Urinary bladder (tissue), 4 donors: ENCODE data around the gene F10. TPM values are rescaled to one million over a fixed set of nuclear protein-coding genes. Genes with fewer than 3 reads are reported as not detected.

Experiments
- DNase-seq: peaks from one replicate; pipeline ENCODE4 v3.0.0-alpha.2; 2015; ENCODE audit errors: extremely low spot score
- H3K27ac ChIP-seq: one replicate; pipeline ENCODE4 v1.5.1; 2013; ENCODE audit warnings: low read depth, mild to moderate bottlenecking, moderate library complexity
- H3K36me3 ChIP-seq: one replicate; pipeline ENCODE4 v1.6.1; 2013; ENCODE audit warnings: mild to moderate bottlenecking, moderate library complexity; ENCODE audit not compliant: insufficient read depth
- H3K4me1 ChIP-seq: one replicate; pipeline ENCODE4 v1.6.1; 2013; ENCODE audit warnings: mild to moderate bottlenecking, moderate library complexity; ENCODE audit not compliant: insufficient read depth
- H3K4me3 ChIP-seq: one replicate; pipeline ENCODE4 v1.5.1; 2013; ENCODE audit warnings: low read depth, low read length
- WGBS: extraction: QIAGEN DNeasy Blood & Tissue Kit; methylation state at CpG from one replicate; pipeline ENCODE4 v1.1.7; 2013; 5-methylcytosine and 5-hydroxymethylcytosine counted together
- polyA plus RNA-seq: library from polyadenylated mRNA; stranded (reverse); fragments of 200-250 nt; gene quantifications from one replicate; pipeline ENCODE4 v1.2.3, GENCODE V29; 2013
- total RNA-seq: library from RNA; depleted of rRNA; stranded (reverse); fragments of >200 nt; gene quantifications from one replicate; pipeline ENCODE4 v1.2.3, GENCODE V29; 2014
- donor health status: healthy with polysubstance abuse.
- donor health status: healthy.

F10 gene
- total and polyA plus RNA-seq, 2 donors = 26.7 to 27.6 TPM

DNA sequence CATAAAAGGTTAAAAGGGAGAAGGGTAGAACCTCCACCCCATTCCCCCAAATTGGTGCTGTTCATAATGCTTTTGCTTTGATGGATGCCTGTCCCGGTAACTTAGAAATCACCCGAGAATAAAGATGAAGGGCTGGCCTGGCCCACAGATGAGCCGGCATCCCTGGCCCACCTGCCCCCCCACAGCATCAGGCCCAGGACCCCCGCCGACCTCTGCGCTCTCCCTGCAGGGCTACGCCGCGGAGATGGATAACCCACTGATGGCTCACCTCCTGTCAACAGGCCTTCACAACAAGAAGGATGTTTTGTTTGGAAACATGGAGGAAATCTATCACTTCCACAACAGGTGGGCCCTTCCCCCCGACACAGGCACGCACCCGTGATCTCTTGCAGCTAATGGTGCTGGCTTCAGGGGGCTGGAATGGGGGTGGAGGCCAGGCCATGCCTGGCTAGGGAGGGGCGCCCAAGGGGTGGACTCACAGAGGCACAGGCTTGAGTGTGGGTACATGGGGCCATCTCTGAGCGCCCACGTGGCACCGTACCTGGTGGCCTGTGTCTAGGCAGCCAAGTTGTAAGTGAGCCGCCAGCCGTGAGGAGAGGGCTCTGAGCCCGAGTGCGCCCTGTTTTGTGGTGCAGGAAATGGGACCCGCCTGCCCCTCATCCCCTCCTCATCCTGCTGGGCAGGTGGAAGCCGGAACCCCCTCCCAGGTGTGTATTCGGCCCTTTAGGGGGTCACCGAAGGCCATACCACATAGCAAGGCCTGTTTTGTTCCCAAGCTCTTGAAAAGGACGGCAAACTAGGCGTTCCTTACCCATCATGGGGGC lies 40.2 kb upstream of the F10 start:
- no peaks in the 10 kb centered on the region for H3K36me3 ChIP-seq
- 87% methylated on average over 26 of the region's 26 CpGs for WGBS
- no peak for DNase-seq
- no peak overlapping the region for H3K4me3 ChIP-seq
- no peaks in the 10 kb centered on the region for H3K4me1 ChIP-seq
- H3K27ac ChIP-seq = no peak overlapping the region

DNA sequence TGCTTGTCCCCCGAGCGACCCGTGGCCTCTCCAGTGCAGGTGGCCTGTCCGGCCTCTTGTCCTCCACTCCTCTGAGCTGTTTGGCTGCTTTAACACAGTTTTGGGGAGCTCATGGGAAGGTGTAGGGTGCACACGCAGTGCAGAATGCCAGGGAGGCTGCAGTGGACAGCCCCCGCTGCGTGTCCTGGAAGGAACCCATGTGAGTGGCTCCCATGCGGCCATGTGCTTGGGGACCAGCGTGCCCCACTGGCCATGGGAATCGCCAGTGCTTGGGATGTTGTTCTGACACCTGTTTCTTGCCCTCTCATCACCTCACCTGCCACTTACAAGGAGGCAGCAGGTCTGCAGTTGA lies 39.6 kb upstream of the F10 start:
- H3K36me3 ChIP-seq = no peaks in the 10 kb centered on the region
- H3K4me1 ChIP-seq = no peaks in the 10 kb centered on the region
- no peak overlapping the region for H3K27ac ChIP-seq
- no peak for DNase-seq
- WGBS = 89% methylated on average over 10 of the region's 10 CpGs
- no peak overlapping the region for H3K4me3 ChIP-seq

DNA sequence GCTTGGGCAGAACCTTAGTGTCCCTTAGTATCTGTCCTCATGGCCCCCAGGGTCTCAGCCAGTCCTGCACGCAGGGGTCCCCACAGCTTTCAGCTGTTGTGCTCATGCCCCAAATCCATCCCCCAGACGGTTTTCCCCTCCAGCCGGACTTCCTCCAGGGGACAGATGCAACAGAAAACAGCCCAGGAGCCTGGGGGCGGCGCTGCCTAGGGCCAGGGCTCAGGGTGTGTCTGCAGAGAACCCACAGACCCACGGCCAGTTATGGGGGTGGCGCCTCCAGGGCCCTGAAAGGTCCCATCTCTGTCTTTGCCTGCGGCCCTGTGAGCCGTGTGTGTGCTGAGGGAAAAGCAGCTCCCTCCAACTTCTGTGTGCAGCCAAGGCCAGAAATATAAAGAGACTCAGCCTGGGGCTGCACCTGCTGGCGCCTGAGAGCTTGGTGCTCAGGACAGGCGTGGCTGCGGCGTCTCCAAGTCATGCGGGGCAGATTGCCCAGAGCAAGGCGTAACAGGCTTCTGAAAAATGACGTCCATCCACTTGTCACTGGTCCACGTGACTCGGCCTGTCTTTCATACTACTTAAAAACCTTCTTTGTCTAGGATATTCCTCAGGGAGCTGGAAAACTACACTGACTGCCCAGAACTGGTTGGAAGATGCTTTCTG lies 39.1 kb upstream of the F10 start:
- Histone ChIP-seq H3K4me3 (no peak overlapping the region), H3K4me1 (no peaks in the 10 kb centered on the region), H3K36me3 (no peaks in the 10 kb centered on the region), H3K27ac (no peak overlapping the region)
- 71% methylated on average over 18 of the region's 18 CpGs for WGBS
- no peak for DNase-seq

DNA sequence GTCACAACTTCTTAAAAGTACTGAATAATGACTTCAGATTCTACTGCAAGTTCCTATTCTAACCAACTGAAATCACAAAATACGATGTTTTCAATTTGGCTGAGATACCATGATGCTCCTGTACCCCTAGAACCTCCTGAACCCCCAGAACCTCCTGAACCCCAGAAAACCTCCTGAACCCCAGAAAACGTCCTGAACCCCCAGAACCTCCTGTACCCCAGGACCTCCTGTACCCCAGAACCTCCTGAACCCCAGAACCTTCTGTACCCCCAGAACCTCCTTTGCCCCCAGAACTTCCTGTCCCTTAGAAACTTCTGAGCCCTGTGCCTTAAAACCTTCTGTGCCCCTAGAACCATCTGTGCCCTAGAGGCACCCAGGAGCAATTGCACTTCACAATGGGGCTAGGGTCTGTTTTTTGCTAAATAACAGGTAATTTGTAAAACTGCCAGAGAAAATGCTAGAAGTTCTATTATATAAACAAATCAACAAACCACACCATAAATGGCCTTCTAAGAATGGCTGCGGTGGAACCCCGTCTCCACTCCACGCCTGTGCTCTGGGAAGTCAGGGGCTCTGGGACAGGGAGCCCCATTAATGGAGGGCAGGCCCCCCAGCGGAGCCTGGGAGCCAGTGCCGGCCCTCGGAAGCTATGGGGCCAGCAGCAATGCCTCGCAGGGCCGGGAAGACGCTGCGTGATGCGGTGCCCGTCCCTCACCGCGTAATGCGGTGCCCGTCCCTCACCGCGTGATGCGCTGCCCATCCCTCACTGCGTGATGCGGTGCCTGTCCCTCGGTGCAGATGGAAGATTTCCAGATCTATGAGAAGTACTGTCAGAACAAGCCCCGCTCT lies 38.3 kb upstream of the F10 start:
- 87% methylated on average over 25 of the region's 25 CpGs for WGBS
- H3K4me3 ChIP-seq = no peak overlapping the region
- no peak for DNase-seq
- H3K4me1 ChIP-seq = no peaks in the 10 kb centered on the region
- no peaks in the 10 kb centered on the region for H3K36me3 ChIP-seq
- H3K27ac ChIP-seq = no peak overlapping the region

DNA sequence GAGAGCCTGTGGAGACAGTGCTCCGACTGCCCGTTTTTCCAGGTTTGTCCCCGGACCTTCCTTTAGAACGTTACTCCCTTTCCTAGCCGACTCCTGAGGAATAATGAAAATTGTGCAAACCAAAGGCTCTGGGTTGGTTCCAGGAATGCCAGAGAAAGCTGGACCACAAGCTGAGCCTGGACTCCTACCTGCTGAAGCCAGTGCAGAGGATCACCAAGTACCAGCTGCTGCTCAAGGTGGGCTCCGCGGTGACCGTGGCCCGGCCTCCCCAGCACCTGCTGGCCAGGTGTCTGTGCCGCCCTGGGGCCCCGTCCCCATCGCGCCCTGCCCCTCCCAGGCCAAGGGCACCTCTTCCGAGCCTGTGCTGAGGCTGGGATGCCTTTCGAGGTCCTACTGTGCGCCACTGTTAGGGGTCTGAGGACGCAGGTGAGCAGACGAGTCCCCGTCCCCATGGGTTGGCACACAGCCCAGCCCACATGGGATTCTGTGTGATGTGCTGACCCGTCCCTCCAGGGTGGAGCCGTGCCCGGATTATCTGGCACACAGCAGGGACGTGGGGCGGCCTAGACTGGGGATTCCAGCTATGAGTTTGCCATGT lies 37.6 kb upstream of the F10 start:
- no peak overlapping the region for H3K4me3 ChIP-seq
- H3K36me3 ChIP-seq = no peaks in the 10 kb centered on the region
- DNase-seq = no peak
- no peaks in the 10 kb centered on the region for H3K4me1 ChIP-seq
- no peak overlapping the region for H3K27ac ChIP-seq
- WGBS = 86% methylated on average over 24 of the region's 24 CpGs

DNA sequence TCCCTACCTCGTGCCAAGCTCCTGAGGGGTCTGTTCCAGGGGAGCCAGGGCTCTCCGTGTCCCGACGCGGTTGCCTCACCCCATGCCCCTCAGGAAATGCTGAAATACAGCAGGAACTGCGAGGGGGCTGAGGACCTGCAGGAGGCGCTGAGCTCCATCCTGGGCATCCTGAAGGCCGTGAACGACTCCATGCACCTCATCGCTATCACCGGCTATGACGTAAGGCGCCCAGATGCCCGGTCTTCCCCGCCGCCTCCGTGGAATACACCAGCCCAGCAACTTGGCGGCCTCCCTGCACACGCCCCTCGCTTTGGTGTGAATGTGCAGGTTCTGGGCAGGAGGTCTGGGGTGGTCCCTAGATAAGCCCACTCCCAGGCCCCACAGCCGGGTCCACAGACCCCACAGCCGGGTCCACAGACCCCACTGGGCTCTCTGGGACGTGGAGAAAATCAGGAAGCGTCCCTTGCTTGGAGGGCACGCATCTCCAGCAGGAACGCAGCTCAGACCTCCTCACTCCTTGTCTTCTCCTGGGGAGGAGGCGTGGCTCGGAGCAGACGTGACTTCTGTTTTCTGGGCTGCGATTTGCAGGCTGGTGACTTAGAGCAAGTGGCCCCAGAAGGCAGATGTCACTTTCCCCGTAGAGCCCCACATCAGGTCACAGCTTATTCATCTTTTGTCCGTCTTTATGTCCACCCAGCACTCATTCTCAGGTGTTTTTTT lies 36.4 kb upstream of the F10 start:
- Histone ChIP-seq H3K4me3 (no peak overlapping the region), H3K4me1 (no peaks in the 10 kb centered on the region), H3K36me3 (no peaks in the 10 kb centered on the region), H3K27ac (no peak overlapping the region)
- no peak for DNase-seq
- WGBS = 78% methylated on average over 32 of the region's 32 CpGs

DNA sequence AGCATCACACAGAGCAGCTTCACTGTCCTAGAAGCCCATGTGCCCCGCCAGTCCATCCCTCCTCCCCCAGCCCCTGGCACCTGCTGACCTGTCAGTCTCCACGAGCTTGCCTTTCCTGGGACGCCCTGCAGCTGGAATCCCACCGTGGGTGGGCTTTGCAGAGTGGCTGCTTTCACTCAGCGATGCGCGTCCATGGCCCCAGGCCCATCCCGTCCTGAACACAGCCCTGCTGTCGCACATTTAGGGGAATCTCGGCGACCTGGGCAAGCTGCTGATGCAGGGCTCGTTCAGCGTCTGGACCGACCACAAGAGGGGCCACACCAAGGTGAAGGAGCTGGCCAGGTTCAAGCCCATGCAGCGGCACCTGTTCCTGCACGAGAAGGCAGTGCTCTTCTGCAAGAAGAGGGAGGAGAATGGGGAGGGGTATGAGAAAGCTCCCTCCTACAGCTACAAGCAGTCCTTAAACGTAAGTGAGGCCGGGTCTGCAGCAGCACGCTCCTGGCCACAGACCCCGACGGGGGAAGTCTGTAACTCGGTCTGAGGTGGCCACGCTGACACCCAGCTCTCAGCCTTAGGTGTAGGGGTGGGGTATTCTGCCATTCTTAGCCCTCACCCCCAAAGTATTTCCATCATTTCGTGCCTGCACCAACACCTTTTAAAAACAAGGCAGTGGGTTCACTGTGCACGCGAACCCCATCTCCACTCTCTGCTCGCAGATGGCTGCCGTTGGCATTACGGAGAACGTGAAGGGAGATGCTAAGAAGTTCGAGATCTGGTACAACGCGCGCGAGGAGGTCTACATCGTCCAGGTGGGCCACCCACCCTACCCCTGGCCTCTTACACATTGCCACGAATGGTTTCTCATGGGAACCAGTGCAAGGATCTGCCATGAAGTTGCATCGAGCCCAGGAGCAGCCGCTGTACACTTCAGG lies 35.3 kb upstream of the F10 start:
- no peak for DNase-seq

DNA sequence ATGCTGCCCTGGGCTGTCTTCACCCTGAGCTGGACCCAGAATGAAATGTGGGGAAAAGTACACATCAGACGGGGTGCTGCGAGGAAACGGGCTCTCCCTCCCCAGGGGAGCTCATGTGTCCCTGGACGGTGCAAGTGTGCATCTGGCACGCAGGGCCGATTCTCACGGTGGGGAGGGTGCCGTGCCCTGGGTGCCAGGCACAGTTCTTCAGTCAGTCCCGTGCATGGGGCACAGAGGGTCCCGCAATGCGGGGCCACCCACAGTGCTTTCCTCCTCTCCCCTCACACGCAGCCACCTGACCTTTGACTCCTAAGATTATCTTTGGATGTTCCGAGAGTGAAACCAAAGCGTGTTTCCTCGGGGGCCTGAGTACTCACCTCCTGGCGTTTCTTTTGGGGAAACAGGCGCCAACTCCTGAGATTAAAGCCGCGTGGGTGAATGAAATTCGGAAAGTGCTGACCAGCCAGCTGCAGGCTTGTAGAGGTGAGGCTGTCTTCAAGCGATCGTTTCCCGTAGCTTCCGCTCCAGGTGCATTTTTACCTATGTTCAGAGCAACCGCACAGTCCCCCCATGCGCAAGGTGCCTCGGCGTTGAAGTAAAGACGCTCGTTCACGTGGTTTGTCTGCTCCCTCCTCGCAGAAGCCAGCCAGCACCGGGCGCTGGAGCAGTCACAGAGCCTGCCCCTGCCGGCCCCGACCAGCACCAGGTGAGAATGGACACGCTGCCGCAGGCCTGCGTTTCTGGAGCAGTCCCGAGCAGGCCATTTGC lies 34.5 kb upstream of the F10 start:
- no peak overlapping the region for H3K4me3 ChIP-seq
- no peaks in the 10 kb centered on the region for H3K36me3 ChIP-seq
- no peak for DNase-seq
- 88% methylated on average over 40 of the region's 40 CpGs for WGBS
- H3K4me1 ChIP-seq = no peaks in the 10 kb centered on the region
- H3K27ac ChIP-seq = no peak overlapping the region

More for the DNA sequence above, 35.3 kb upstream of the F10 start:
- Histone ChIP-seq H3K4me3 (no peak overlapping the region), H3K36me3 (no peaks in the 10 kb centered on the region), H3K4me1 (no peaks in the 10 kb centered on the region), H3K27ac (no peak overlapping the region)
- 89% methylated on average over 39 of the region's 39 CpGs for WGBS

DNA sequence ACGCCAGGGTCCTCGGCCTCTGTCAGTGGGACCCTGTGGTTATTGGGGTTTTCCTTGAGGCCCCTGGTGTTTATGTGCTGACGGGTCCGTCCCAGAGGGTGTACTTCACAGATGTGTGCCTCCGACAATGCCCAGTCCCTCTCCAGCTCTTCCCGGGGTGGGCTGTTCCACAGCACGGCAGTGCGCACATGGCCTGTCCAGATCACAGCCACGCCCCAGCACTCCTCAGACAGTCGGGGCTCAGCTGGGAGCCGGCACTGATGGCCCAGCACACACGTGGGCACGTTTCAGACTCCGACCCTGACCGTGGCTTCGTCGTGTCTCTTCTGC lies 33.9 kb upstream of the F10 start:
- H3K4me3 ChIP-seq = no peak overlapping the region
- H3K27ac ChIP-seq = no peak overlapping the region
- H3K4me1 ChIP-seq = no peaks in the 10 kb centered on the region
- no peak for DNase-seq
- H3K36me3 ChIP-seq = no peaks in the 10 kb centered on the region
- 85% methylated on average over 17 of the region's 17 CpGs for whole genome bisulfite sequencing

DNA sequence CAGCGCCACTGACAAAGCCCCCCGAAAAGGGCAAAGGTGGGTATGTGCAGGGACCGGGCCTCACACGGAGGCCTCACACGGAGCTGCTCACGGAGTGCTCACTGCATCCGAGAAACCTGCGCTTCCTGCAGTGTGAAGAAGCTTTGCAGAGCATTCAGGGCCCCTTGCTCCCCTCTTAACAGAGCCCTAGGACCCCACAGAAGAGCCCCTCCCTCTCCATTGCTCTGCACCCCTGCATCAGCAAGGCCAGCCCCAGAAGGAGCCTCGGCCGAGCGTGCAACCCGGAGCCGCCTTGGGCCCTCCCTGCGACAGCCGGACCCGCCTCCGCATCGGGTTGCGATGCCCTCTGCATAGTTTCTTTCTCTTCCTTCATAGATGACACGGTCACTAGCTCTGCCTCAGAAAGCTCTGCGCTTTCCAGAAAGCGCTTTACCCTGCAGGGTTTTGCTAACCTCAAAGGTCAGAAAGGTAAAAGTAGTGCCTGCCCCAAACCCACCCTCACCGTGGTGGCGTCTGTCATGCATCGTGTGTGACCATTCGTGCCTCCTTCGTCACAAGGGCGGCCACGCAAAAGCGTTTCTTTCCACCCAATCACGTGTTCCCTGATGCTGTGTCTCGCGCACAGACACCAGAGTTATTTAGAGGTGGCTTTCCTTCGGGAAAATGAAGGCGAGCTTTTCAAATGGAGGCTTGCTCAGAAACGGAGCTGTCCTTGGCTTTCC lies 32.7 kb upstream of the F10 start:
- 76% methylated on average over 36 of the region's 36 CpGs for WGBS
- Histone ChIP-seq H3K4me1 (no peaks in the 10 kb centered on the region), H3K27ac (no peak overlapping the region), H3K36me3 (no peaks in the 10 kb centered on the region), H3K4me3 (no peak overlapping the region)
- DNase-seq = no peak

DNA sequence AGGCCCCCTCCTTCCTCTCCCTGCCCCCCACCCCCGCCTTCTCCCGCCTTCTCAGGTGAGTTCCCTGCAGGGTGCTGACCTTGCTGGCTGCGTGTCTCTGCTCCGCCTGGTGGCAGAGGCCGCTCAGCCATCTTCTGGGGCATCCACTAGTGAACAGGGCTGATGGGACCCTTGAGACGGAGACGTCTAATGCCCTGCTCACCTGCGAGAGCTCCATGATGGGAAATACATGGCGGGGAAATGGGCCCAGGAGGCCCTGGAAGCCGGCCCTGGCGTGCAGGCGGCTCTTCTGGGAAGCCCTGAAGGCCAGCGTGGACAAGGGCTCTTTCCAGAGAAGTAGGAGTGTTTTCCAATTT lies 32.2 kb upstream of the F10 start:
- Histone ChIP-seq H3K4me3 (no peak overlapping the region), H3K36me3 (no peaks in the 10 kb centered on the region), H3K27ac (no peak overlapping the region), H3K4me1 (no peaks in the 10 kb centered on the region)
- 87% methylated on average over 13 of the region's 13 CpGs for WGBS
- DNase-seq = no peak
